NCI-H1417 (cell line): ENCODE measurements around the gene UGT2B15.
"Not testable (repeated sequence)": the region's sequence is repeated elsewhere in the genome, so short reads cannot be mapped to it uniquely, and the experiment has no call there.

ENCODE experiments used
- DNase-seq, 3 experiments: peaks; one replicate each; lab custom pipeline; 2025; lab: John Stamatoyannopoulos, UW

Gene UGT2B15

GRCh38 chr4:68670479-68670939 lies at the start of gene UGT2B15:
UGT2B15 (minus strand) TSS chr4:68670652; CDS start chr4:68670618, 34 bp downstream.
- peak in 1 of 3 experiments; percentile 31 for DNase-seq

DNA sequence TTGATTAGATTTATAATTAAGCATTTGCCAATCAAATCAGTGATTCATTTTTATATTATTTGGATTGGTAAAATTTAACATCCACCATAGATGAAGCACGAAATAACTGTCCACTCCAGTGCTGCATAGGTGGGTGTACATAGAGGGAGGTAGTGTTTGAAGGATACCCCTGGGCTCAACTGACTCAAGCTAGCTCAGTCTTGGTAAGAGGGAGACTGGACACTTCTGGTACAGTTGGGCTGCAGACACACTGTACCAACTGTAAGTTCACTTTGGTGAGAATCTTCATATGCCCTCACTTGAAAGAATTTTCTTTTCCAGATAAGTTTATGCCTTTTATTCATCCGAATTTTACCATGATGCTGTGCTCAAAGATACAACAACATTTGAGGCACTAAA lies 48.6 kb upstream of the UGT2B15 start:
- DNase-seq: no peak

DNA sequence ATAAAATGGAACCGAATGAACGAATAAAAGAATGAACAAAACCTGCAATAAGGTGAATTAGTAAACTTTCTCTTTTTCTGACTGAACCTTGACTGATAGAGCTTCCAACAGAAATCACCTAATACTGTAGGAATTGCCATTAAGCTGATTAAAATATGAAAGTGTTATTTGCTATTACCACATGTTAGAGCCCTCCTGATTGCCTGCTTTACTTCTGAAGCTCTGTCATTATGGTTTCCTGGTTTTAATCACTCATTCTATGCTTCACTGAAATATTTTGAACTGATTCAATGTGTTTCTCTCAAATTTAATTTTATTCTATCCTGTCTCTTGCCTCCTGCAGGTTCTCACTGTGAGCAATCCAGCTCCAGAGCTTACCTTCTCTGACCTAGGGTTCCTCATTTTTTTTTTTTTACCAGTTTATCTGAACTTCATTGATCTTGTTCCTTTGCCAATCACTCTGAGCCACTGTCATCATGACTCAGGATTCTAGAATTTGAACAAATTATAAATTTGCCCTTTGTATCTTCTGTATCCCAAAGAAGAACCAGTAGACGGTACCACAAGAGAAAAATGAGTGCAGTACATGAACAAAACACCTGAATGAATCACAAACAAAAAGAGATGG lies 48.1 kb upstream of the UGT2B15 start:
- DNase-seq: no peak

GRCh38 chr4:68717999-68718398 lies 47.5 kb upstream of the UGT2B15 start:
- no peak for DNase-seq

GRCh38 chr4:68714400-68714799 lies 43.9 kb upstream of the UGT2B15 start:
- DNase-seq: no peak

- no peak for DNase-seq
Observed at GRCh38 chr4:68712207-68712606, 41.8 kb upstream of the UGT2B15 start.

DNA sequence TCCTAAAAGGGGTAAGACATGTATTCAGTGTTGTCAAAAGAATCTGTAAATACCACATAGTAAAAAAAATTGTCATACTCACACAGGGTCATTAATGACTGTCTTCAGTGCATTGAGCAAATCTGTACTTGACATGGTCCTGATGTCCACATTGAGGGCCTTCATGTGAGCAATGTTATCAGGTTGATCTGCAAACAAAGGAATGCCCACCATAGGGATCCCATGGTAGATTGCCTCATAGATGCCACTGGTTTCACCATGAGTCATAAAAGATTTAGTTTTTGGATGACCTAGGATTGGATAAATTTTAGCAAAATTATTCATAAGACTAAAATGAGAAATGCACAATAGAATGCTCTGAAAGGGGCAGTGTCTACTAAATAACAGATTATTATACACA lies 38.1 kb upstream of the UGT2B15 start:
- DNase-seq: no peak

- DNase-seq: not testable (repeated sequence)
Observed at GRCh38 chr4:68703168-68703567, 32.7 kb upstream of the UGT2B15 start.

DNA sequence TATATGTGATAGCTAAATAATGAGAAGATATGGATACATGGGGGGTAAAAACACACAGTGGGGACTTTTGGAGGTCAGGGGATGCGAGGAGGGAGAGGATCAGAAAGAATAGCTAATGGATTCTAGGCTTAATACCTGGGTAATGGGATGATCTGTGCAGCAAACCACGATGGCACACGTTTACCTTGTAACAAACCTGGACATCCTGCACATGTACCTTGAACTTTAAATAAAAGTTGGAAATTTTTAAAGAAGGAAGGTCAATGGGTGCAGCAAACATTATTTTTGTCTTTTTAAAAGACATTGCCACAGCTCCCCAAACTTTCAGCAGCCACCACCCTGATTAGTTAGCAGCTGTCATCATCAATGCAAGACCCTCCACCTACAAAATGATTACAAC lies 29.7 kb upstream of the UGT2B15 start:
- no peak for DNase-seq

- peak in 2 of 3 experiments; percentile 27 to 58 for DNase-seq
Observed at GRCh38 chr4:68693325-68694075, 23.0 kb upstream of the UGT2B15 start.

DNA sequence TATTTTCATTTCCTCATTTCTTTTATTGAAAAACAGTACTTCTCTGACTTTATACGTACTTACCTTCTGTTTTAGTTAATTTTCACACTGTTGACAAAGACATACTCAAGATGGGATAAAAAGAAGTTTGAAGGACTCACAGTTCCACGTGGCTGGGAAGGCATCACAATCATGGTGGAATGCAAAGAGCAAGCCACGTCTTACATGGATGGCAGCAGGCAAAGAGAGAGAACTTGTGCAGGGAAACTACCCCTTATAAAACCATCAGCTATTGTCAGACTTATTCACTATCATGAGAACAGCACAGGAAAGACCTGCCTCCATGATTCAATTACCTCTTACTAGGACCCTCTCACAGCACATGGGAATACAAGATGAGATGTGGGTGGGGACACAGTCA lies 20.7 kb upstream of the UGT2B15 start:
- no peak for DNase-seq

DNA sequence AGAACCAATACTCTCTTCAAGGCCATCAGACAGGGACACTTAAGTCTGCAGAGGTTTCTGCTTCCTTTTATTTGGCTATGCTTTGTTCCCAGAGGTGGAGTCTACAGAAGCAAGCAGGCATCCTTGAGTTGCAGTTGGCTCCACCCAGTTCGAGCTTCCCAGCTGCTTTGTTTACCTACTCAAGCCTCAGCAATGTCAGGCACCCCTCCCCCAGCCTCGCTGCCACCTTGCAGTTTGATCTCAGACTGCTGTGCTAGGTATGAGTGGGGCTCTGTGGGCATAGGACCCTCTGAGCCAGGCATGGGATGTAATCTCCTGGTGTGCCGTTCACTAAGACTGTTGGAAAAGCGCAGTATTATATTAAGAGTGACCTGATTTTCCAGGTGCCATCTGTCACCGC lies 12.6 kb upstream of the UGT2B15 start:
- DNase-seq: peak in 2 of 3 experiments; percentile 9 to 43

GRCh38 chr4:68681298-68681697 lies 10.8 kb upstream of the UGT2B15 start:
- not testable (repeated sequence) for DNase-seq

DNA sequence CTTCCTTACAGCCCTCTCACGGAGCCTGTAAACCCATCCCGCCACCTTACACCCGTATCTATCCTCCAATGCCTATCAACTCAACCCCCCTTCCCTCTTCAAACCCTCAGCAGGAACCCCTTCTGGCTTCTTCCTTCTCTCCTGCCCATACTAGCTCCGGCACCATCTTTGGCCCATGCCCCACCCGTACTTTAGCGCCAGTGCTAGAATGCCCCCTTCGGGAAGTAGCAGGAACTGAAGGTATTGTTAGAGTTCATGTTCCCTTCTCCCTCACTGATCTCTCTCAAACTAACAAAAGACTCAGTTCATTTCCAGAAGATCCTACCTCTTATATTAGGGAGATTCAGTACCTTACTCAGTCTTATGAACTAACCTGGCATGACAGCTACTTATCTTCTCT lies 2.7 kb upstream of the UGT2B15 start:
- no peak for DNase-seq

- peak in 1 of 3 experiments; percentile 3 for DNase-seq
Observed at GRCh38 chr4:68671217-68671616, 765 bp upstream of the UGT2B15 start.

DNA sequence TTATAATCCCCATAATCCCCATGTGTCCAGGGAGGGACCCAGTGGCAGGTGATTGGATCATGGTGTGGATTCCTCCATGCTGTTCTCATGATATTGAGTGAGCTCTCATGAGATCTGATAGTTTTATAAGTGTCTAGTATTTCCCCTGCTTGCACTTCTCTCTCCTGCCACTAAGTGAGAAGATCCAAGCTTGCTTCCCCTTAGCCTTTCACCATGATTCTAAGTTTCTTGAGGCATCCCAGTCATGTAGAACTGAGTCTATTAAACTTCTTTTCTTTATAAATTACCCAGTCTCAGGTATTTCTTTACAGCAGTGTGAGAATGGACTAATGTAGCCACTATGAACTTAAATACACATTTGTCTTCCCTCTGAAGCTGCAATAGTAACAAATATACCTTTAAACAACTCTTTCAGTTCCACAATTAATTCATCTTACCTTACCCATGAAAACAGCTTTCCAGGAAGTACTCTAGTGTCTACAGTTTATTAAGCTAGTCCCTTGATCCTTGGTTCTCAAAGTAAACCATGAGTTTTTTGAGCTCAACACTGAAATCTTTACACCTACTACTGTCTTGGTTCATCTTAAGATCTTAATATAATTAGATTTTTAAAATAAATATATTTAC lies 1.8 kb downstream of the UGT2B15 start:
- not testable (repeated sequence) for DNase-seq

- not testable (repeated sequence) for DNase-seq
Observed at GRCh38 chr4:68667551-68667950, 2.9 kb downstream of the UGT2B15 start.

GRCh38 chr4:68664721-68665120 lies 5.7 kb downstream of the UGT2B15 start:
- DNase-seq: peak in 1 of 3 experiments; percentile 28

GRCh38 chr4:68662836-68663574 lies 7.4 kb downstream of the UGT2B15 start:
- DNase-seq: not testable (repeated sequence)

- no peak for DNase-seq
Observed at GRCh38 chr4:68658672-68659071, 11.8 kb downstream of the UGT2B15 start.

DNA sequence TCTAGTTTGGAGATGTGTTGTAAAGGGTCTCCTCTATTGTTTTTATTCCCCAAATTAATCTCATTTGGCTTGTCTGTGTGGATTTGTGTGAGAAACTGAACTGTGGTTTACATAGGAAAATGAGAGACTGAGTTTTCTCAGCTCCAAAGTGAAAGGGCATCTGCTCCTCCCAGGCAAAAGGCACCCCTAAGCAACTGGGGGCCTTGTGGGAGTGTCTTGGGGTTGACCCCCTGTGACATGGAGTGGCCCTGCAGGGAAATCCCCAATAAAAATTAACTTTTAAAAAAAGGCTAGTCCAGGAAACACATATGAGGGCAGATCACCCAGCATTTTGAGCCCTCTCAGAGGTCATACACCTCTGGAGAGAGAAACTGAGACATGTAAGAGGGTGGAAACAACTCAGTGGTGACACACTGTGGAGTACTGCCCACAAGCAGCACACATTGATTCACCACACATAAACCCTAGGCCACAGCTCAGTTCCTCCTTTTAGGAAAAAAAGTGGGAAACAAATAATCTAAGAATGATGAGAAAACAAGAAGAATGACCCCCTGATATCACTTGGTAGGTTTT lies 13.3 kb downstream of the UGT2B15 start:
- not testable (repeated sequence) for DNase-seq
